Activated naive CD8-positive, alpha-beta T cell treated with anti-CD3 and anti-CD28 coated beads, Interleukin-2, amount 50 U/mL, for 16 hours (primary cell): ENCODE data around the gene RRAGC.
A peak's percentile ranks its signal among the peaks of the same experiment; 100 is the strongest.

Source experiments
- DNase-seq: peaks from one replicate; pipeline ENCODE4 v3.0.0-alpha.2; 2020; ENCODE audit warnings: low read depth, low spot score

Gene RRAGC

GRCh38 chr1:38859561-38860453 lies at the start of gene RRAGC:
TSS of gene RRAGC (minus strand) at chr1:38859772. CDS start at chr1:38859646, 126 bp downstream.
- peak; percentile 95 for DNase-seq

GRCh38 chr1:38908821-38909220 lies 49.2 kb upstream of the RRAGC start:
- no peak for DNase-seq

- DNase-seq: no peak
Measured at GRCh38 chr1:38905985-38906384, 46.4 kb upstream of the RRAGC start.

- DNase-seq: no peak
Measured at GRCh38 chr1:38899560-38899959, 40.0 kb upstream of the RRAGC start.

GRCh38 chr1:38898653-38899230 lies 39.2 kb upstream of the RRAGC start:
- DNase-seq: no peak

GRCh38 chr1:38896169-38896568 lies 36.6 kb upstream of the RRAGC start:
- no peak for DNase-seq

- no peak for DNase-seq
Measured at GRCh38 chr1:38892976-38893375, 33.4 kb upstream of the RRAGC start.

- no peak for DNase-seq
Measured at GRCh38 chr1:38891753-38892152, 32.2 kb upstream of the RRAGC start.

- no peak for DNase-seq
Measured at GRCh38 chr1:38889589-38889988, 30.0 kb upstream of the RRAGC start.

GRCh38 chr1:38888423-38889333 lies 29.1 kb upstream of the RRAGC start:
- no peak for DNase-seq

- DNase-seq: no peak
Measured at GRCh38 chr1:38885092-38885491, 25.5 kb upstream of the RRAGC start.

GRCh38 chr1:38881487-38881886 lies 21.9 kb upstream of the RRAGC start, which contains the start of gene GJA9:
TSS of gene GJA9 (minus strand) at chr1:38881587. CDS start at chr1:38876098, 5,489 bp downstream.
- no peak for DNase-seq

- no peak for DNase-seq
Measured at GRCh38 chr1:38875811-38876210, 16.2 kb upstream of the RRAGC start.

GRCh38 chr1:38873027-38873969 lies 13.7 kb upstream of the RRAGC start, which contains the start of gene MYCBP:
TSS of gene MYCBP (minus strand) at chr1:38873348. CDS start at chr1:38873305, 43 bp downstream.
- DNase-seq: peak; percentile 93

- no peak for DNase-seq
Measured at GRCh38 chr1:38872401-38873026, 12.9 kb upstream of the RRAGC start.

- no peak for DNase-seq
Measured at GRCh38 chr1:38870996-38871395, 11.4 kb upstream of the RRAGC start.

- DNase-seq: no peak
Measured at GRCh38 chr1:38867208-38867607, 7.6 kb upstream of the RRAGC start.

GRCh38 chr1:38865112-38865715 lies 5.6 kb upstream of the RRAGC start:
- DNase-seq: no peak

GRCh38 chr1:38860454-38860795 lies 853 bp upstream of the RRAGC start:
- DNase-seq: no peak
